Body of pancreas (tissue), 4 donors: ENCODE results near the gene RAB44.

Experiments used
- POLR2A ChIP-seq, 3 donors: fragments of 450-650 bp; IDR thresholded peaks; one replicate each; pipeline ENCODE4 v1.6.1; 2016; ENCODE audit warnings: antibody characterized with exemption in 3 of 3, mild to moderate bottlenecking in 2 of 3
- TF ChIP-seq, protein P1 (sequence below), 7 experiments: fragments of 450-650 bp in 4 of 7; fragments of 200-600 bp in 3 of 7; sonication (generic) in 3 of 7; IDR thresholded peaks; one replicate each; pipeline ENCODE4 v1.5.1; 2016 to 2019; ENCODE audit warnings: antibody characterized with exemption in 7 of 7

DNA sequence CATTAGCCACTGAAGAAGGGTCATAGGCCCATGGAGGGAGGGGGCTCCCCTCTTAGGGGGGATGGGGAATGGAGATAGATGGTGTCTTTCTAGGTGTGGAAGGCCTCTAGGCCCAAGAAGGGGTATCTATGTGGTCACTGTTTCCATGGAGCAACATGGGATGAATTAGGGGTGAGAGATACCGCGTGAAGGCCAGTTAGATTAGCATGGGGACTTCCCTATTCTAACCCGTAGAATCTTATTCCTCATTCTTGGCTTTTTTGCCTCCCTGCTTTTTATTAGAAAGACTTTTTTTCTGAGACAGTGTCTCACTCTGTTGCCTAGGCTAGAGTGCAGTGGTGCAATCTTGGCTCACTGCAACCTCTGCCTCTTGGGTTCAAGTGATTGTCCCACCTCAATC is 3.2 kb downstream of the RAB44 start:
- TF ChIP-seq POLR2A (IDR thresholded peaks at IDR 0.05), result no peak
- TF ChIP-seq, protein P1, sequence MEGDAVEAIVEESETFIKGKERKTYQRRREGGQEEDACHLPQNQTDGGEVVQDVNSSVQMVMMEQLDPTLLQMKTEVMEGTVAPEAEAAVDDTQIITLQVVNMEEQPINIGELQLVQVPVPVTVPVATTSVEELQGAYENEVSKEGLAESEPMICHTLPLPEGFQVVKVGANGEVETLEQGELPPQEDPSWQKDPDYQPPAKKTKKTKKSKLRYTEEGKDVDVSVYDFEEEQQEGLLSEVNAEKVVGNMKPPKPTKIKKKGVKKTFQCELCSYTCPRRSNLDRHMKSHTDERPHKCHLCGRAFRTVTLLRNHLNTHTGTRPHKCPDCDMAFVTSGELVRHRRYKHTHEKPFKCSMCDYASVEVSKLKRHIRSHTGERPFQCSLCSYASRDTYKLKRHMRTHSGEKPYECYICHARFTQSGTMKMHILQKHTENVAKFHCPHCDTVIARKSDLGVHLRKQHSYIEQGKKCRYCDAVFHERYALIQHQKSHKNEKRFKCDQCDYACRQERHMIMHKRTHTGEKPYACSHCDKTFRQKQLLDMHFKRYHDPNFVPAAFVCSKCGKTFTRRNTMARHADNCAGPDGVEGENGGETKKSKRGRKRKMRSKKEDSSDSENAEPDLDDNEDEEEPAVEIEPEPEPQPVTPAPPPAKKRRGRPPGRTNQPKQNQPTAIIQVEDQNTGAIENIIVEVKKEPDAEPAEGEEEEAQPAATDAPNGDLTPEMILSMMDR (IDR thresholded peaks at IDR 0.05), result no peak
